GM18870 (cell line): ENCODE results near the gene FFAR4.

Source experiments
- ATAC-seq: cut with Tn5 transposase; IDR thresholded peaks from one replicate; pipeline ENCODE4 v1.9.1; 2021; ENCODE audit warnings: moderate library complexity; ENCODE audit not compliant: unreplicated experiment

The FFAR4 gene

GRCh38 chr10:93599335-93599734 lies 32.9 kb downstream of the FFAR4 start:
- no peak for ATAC-seq

DNA sequence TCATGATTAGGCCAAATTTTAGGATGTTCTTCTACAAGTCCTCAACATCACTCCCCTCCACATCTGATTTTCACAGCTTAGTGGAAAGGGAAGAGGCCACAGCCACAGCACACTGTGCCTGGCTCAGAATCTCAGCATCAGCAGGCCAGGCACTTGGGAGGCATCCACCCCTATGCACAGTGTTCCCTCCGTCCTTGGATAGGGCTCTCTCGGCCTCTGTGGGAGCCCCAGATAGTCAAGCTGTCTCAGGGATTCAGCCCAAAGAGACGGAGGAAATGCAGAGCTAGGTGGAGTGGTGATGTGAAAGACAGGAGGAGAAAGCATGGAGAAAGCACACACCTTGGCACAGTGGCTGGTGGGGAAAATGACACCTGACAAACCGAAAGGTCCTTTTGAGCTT lies 33.3 kb downstream of the FFAR4 start:
- no peak for ATAC-seq

DNA sequence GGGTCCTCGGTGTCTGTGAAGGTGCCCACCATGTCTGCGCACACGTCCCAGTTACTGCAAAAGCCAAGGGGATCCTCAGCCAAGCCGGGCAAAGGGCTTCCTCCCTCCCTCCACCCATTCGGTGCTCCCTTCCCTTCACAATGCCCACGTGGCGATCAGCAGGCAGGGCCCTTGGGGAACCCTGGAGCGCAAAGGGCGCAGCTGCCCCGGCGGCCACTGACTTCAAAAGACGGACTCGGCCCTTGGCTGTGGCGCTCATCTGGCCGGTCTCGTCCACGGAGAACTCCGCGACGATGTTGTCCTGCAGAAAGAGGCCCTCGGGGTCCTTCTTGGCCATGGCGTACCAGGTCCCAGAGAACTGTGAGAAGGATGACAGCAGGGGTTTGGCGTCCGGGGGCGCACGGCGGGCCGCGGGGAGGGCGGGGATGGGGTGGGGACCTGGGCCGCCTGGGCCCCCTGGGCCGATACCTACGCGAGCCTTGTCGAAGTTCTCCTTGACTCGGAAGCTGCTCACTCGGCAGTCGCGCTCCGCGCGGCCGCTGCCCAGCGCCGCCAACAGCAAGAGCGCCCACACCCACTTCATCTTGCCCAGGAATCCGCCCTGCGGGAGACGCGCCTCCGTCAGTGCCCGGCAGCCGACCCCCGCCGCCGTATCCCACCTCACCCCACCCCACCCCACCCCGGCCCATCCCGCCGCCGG lies 34.1 kb downstream of the FFAR4 start:
- no peak for ATAC-seq

- no peak for ATAC-seq
These were observed 34.8 kb downstream of the FFAR4 start, which contains the start of gene RBP4 for GRCh38 chr10:93601146-93601773. Gene RBP4 (minus strand): TSS chr10:93601235. CDS start chr10:93601028, 207 bp downstream.

DNA sequence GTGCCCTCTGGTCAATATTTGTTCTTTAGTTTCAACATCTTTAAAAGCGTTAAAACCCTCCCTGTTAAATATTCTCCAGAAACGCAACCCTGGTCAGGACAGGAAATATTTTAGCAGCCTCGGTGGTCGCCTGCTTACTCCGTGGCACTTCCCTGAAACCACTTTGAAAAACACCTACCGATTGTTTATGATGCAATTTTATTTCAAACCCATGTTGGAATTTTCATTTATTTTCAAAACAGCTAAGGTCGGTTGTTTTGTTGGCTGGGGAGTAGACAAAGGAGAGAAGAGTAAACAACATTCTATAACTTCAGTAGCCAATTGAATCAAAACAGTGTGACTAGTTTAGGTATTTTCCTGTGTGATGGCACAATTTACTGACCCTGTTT lies 35.3 kb downstream of the FFAR4 start:
- no peak for ATAC-seq

- no peak for ATAC-seq
These were observed 36.6 kb downstream of the FFAR4 start for GRCh38 chr10:93603023-93603422.

GRCh38 chr10:93604146-93604545 lies 37.7 kb downstream of the FFAR4 start:
- ATAC-seq: no peak

DNA sequence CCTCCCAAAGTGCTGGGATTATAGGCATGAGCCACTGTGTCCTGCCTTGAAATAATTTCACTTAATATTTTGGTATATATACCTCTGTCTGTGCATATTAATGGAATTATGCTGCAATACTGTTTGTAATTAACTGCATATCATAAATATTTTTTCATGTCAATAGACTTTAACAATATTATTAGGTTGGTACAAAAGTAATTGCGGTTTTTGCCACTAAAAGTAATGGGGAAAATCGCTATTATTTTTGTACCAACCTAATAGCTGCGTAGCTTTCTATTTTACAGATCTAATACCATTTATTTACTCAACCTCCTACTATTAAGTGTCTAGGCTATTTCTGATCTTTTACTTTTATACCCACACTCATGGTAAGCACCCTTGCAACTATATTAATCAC lies 42.0 kb downstream of the FFAR4 start:
- no peak for ATAC-seq

DNA sequence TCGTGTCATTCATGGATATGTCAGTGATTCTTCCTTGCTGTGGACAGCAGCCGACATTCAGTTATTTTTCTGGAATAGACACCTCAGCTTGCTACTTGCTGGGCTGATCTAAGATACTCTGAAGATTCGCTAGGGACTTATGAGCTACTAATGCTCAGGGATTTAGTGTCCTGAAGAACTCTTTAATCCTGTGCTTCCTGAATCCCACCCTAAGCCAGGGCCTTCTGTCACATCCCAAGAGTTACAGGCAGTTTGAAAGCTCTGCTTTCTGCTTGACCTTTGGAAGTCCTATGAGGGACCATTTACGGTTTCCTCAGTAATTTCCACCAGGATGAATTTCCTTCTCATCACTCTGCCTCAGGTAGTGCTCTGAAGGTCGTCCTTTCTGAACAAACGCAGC lies 45.8 kb downstream of the FFAR4 start, which contains the start of gene PDE6C:
Gene PDE6C (plus strand): TSS at position 227 of the 400 bp plus-strand sequence. CDS start 189 bp downstream, outside the sequence.
- no peak for ATAC-seq

DNA sequence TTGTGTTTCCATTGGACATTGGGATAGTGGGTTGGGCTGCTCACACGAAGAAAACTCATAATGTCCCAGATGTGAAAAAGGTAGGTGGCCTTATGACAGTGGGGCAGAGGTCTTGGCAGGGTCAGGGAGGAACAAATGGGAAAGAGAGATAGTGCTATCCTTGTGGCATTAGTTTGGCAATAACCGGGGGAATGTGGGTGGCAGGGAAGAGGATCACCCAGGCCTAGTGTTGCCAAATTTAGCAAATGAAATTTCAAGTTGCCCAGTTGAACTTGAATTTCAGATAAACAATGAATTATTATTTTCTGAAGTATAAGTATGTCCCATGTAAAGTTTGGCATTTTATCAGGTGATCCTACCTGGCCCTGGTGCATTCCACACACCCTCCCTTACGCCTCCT lies 46.7 kb downstream of the FFAR4 start:
- ATAC-seq: no peak

DNA sequence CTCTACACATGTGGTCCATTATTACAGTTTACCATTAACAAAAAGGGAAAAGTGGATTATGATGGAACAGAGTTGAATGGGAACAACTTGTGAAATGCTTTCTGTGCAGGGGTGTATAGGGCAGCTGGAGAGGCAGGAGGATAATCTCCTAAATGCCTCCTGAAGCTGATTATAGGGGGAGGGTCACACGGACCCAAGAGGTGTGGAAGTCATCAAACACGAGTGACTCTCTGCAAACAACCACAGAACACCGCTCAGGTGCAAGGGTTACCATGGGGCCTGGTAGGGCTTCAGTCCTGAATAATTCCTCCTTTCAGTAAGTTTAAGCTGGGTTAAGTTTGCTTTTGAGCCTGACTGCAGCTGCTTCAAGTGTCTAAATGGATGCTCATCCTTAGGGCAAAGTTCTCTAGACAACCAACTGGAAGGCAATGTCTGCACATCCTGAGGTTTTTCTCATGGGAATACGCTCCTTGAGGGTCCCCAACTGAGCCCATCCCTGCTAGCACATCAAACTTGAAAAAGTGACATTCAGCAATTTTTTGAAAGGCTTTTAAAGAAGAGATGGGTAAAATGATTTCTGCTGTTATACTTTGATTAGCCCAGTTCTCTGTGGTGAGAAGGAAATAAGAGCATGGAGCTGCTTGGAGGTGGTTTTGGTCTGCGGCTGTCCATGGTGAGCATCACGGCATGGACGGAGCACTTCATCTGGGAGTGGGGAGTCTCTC lies 47.8 kb downstream of the FFAR4 start:
- no peak for ATAC-seq

- ATAC-seq: no peak
These were observed 49.2 kb downstream of the FFAR4 start for GRCh38 chr10:93615576-93616235.

DNA sequence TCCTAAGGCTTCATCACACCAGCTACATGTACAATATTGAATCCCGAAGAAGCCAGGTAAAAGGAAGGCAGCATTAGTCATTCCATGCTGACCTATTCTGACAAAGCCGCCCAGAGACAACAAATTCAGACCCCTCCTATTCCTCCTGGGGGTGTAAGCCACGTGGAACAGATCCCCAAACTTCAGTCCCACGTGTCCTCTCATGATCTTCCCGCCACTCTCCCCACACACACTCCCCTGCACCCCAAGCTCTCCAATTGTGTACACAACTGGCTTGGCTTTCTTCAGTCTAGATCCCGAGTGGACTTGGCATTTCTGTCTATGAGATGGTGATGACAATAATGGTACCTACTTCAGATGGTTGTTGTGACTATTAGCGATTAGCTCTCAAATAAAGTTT lies 54.5 kb downstream of the FFAR4 start:
- no peak for ATAC-seq

DNA sequence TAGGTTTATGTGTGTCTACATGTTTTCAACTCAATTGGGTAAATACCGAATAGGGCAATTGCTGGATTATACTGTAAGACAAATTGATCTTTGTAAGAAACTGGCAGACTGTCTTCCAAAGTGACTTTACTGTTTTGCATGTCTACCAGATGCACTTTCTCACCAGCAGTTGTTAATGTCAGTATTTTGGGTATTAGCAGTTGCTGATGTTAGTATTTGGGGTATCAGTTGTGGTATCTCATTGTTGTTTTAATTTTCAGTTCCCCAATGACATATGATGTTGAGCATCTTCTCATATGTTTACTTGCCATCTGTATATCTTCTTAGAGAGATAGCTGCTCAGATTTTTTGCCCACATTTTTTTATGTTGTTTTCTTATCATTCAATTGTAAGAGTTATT lies 56.5 kb downstream of the FFAR4 start:
- no peak for ATAC-seq

DNA sequence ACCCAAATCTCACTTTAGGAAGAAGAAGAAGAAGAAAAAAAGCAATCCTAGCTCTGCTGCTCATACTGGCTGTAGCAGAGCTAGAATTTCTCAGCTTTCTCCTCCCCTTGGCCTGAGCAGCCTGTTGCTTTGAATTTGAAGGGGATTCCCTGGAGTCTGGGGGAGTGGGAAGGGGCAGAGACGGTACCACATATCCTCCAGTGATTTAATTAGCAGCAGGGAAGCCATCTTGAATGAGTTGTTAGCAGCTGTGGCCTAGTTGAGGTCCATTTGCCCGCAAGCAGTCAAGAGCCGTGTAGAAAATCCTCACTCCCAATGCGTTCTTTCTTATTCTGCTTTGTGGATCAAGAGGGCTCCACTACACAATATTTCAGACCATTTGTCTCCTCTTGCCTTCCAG lies 62.4 kb downstream of the FFAR4 start:
- no peak for ATAC-seq

DNA sequence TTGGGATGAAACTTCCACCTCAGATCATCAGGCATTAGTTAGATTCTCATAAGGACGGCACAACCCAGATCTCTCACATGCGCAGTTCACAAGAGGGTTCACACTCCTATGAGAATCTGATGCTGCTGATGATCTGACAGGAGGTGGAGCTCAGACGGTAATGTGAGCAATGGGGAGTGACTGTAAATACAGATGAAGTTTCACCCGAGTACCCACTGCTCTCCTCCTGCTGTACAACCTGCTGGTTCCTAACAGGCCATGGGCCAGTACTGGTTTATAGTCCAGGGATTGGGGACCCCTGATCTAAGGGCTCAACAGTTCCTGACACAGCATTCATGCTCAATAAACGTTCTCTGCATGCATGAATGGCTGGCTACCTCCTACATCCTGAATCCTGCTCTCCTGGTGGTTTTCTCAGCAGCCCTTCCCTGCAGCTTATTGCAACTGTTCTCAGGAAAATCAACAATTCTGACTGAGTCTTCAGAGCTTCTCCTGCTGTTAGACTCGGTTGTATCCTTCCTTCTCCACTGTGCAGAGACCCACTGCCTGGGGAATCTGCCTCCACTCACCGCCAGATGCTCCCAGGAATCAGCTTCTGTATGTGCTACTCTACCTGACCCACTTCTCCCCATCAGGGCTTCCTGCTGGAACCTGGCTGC lies 63.3 kb downstream of the FFAR4 start:
- no peak for ATAC-seq

GRCh38 chr10:93630625-93631557 lies 64.4 kb downstream of the FFAR4 start:
- no peak for ATAC-seq
